SU-DHL-6 (cell line): ENCODE data around the gene NLRP4.

Experiments
- H2AFZ ChIP-seq: fragments of 200-600 bp; sonication (generic); 2 replicates; pipeline ENCODE4 v1.6.1; 2014; ENCODE audit warnings: low read depth, mild to moderate bottlenecking, moderate library complexity, mixed read lengths, antibody characterized with exemption, low read length; ENCODE audit not compliant: severe bottlenecking
- H3F3A ChIP-seq: fragments of 200-600 bp; shearing (Covaris generic); 2 replicates; pipeline ENCODE4 v1.6.0; 2016; ENCODE audit warnings: antibody characterized with exemption, mild to moderate bottlenecking; ENCODE audit not compliant: insufficient read depth
- H3K27ac ChIP-seq: fragments of 200-600 bp; sonication (generic); 2 replicates; pipeline ENCODE4 v1.5.1; 2016; ENCODE audit warnings: low read depth, mild to moderate bottlenecking, low read length, moderate library complexity, mixed read lengths
- H3K27me3 ChIP-seq: fragments of 200-600 bp; sonication (generic), shearing (Covaris generic); 2 replicates; pipeline ENCODE4 v1.6.0; 2014; ENCODE audit warnings: mild to moderate bottlenecking, low read length
- H3K36me3 ChIP-seq: fragments of 200-600 bp; sonication (generic); 2 replicates; pipeline ENCODE4 v1.6.1; 2014; ENCODE audit warnings: mild to moderate bottlenecking, low read length, mixed read lengths
- H3K4me2 ChIP-seq: fragments of 300-600, 200-600 bp; shearing (Covaris generic), sonication (generic); 2 replicates; pipeline ENCODE4 v1.6.0; 2014; ENCODE audit warnings: low read length, low read depth, mild to moderate bottlenecking; ENCODE audit not compliant: poor library complexity, severe bottlenecking
- H3K4me3 ChIP-seq: fragments of 200-600 bp; sonication (generic); 2 replicates; pipeline ENCODE4 v1.5.1; 2014; ENCODE audit warnings: antibody characterized with exemption, low read length, mild to moderate bottlenecking, mixed read lengths; ENCODE audit not compliant: insufficient read depth, poor library complexity, severe bottlenecking
- H3K79me2 ChIP-seq: fragments of 200-600 bp; sonication (generic); 2 replicates; pipeline ENCODE4 v1.6.1; 2014; ENCODE audit warnings: mild to moderate bottlenecking, low read length, moderate library complexity; ENCODE audit not compliant: insufficient read depth
- H3K9ac ChIP-seq: fragments of 200-600 bp; sonication (generic); 2 replicates; pipeline ENCODE4 v1.7.0; 2014; ENCODE audit warnings: mild to moderate bottlenecking, low read length
- H3K9me2 ChIP-seq: fragments of 200-600 bp; sonication (generic); replicated peaks from 2 replicates; pipeline ENCODE4 v1.6.1; 2014; ENCODE audit warnings: low read length; ENCODE audit not compliant: insufficient read depth
- H3K9me3 ChIP-seq: fragments of 200-600 bp; sonication (generic); 2 replicates; pipeline ENCODE4 v1.6.1; 2014; ENCODE audit warnings: low read length, mixed read lengths; ENCODE audit not compliant: insufficient read depth
- H4K20me1 ChIP-seq: fragments of 200-600 bp; sonication (generic); 2 replicates; pipeline ENCODE4 v1.6.1; 2014; ENCODE audit warnings: low read depth, mild to moderate bottlenecking, antibody characterized with exemption, low read length, moderate library complexity, mixed read lengths
- EZH2phosphoT487 ChIP-seq: fragments of 200-600 bp; sonication (generic), shearing (Covaris generic); conservative IDR thresholded peaks from 2 replicates; pipeline ENCODE4 v1.6.1; 2018; ENCODE audit warnings: mild to moderate bottlenecking, antibody characterized with exemption, low read length, moderate library complexity, mixed read lengths
- TF ChIP-seq, protein P1 (sequence below): fragments of 200-600 bp; sonication (generic); IDR thresholded peaks from one replicate; pipeline ENCODE4 v1.5.1; 2017; ENCODE audit warnings: antibody characterized with exemption, mild to moderate bottlenecking, low read length, moderate library complexity; ENCODE audit not compliant: insufficient read depth, poor library complexity, severe bottlenecking

Gene NLRP4

DNA sequence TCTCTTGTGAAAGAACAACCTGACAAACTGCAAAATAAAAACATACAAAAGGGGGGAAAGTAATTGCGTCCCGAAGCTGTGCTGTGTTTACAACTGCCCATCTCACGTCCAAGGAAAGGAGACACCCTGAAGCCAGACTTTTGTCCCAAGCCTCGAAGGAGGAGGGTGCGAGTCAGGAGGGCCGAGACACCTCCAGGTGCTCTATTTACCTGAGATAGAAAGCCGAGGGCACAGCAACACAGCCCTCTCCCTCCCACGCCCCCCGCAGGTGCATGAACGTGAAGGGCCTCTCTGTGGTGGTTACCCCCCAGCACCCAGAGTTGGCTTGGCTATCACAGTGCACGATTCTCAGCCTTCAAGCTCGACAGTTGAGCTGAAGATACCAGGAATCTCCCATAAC, 62.6 kb downstream of the NLRP4 start:
- H3K9me3 ChIP-seq: no peaks in the 10 kb centered on the region
- H3F3A ChIP-seq: no peaks in the 10 kb centered on the region
- no peak for TF ChIP-seq EZH2phosphoT487
- TF ChIP-seq, protein P1, sequence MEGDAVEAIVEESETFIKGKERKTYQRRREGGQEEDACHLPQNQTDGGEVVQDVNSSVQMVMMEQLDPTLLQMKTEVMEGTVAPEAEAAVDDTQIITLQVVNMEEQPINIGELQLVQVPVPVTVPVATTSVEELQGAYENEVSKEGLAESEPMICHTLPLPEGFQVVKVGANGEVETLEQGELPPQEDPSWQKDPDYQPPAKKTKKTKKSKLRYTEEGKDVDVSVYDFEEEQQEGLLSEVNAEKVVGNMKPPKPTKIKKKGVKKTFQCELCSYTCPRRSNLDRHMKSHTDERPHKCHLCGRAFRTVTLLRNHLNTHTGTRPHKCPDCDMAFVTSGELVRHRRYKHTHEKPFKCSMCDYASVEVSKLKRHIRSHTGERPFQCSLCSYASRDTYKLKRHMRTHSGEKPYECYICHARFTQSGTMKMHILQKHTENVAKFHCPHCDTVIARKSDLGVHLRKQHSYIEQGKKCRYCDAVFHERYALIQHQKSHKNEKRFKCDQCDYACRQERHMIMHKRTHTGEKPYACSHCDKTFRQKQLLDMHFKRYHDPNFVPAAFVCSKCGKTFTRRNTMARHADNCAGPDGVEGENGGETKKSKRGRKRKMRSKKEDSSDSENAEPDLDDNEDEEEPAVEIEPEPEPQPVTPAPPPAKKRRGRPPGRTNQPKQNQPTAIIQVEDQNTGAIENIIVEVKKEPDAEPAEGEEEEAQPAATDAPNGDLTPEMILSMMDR: no peak
- H3K9me2 ChIP-seq: no peaks in the 10 kb centered on the region
- H3K27me3 ChIP-seq: no peaks in the 10 kb centered on the region
- H3K4me2 ChIP-seq: no peak overlapping the region
- no peak overlapping the region for H3K27ac ChIP-seq
- no peaks in the 10 kb centered on the region for H4K20me1 ChIP-seq
- H3K9ac ChIP-seq: no peak overlapping the region
- H2AFZ ChIP-seq: no peak overlapping the region
- H3K36me3 ChIP-seq: no peaks in the 10 kb centered on the region
- H3K79me2 ChIP-seq: no peaks in the 10 kb centered on the region
- no peak overlapping the region for H3K4me3 ChIP-seq

DNA sequence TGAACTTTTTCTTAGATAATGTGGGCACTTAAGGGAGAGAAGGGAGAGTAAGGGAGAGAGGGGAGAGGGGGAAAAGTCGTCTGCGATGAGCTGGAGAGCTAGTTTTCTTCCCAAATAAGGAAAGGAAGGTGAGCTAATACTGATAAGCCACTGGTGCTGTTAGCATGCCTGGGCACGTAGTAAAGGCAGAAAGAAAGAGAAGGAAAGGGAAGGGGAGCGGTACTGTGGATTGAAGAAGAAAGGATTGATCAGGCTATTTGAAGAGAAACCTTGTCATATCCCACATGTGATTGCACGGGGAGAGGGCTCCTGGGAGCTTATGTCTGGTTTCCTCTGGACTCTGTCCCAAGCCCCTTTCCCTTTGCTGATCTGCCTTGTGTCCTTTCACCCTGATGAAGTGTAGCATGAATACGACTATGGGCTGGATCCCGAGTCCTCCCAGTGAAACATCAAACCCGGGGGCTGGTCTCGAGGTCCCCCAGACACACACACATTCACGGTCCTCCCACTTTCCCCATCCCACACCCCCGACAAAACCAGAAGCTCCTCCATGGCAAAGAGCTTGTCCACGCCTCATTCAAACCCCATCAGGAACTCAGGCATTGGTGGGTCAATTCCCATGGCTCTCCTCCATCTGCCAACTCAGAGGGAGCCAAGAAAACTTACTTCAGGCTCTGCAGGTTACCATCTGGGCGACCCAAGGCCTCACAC, 65.2 kb downstream of the NLRP4 start:
- Histone ChIP-seq H3K27ac (no peak overlapping the region), H3K9ac (no peak overlapping the region), H2AFZ (no peak overlapping the region), H3K9me2 (no peaks in the 10 kb centered on the region), H3K79me2 (no peaks in the 10 kb centered on the region), H3K4me2 (no peak overlapping the region), H3K27me3 (no peaks in the 10 kb centered on the region), H3F3A (no peaks in the 10 kb centered on the region), H4K20me1 (no peaks in the 10 kb centered on the region), H3K9me3 (no peaks in the 10 kb centered on the region), H3K36me3 (no peaks in the 10 kb centered on the region), H3K4me3 (no peak overlapping the region)
- TF ChIP-seq, protein P1: no peak
- TF ChIP-seq EZH2phosphoT487: no peak

DNA sequence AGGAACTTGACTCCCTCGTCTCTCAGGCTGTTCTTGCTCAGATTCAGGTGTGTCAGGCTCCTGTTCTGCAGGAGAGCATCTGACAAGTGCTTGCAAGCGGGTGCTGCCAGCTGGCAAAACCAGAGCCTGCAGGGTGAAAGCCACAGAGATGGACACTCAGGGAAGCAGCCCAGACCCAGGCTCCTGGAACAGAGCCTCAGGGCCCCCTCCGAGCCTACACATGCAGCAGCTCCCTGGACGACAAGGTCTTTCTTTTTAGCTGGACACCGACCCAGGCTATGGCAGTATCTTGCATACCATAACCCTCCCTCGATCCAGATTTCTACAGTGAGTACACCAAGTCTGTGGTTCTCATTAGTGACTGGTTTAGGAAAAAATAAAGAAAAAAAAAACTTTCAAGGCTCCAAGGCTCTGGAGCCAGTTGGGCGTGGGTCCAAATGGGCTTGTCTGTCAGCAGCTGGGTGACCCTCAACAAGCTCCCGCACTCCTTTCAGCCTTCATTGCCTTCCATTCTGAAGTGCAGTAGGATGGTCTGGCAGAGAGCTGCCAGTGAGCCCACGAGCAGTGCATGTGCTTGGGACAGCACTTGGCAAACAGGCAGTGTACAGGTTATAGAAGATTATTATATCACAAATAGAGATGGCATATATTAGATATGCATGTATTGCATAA, 65.9 kb downstream of the NLRP4 start:
- no peak overlapping the region for H3K27ac ChIP-seq
- no peaks in the 10 kb centered on the region for H4K20me1 ChIP-seq
- no peaks in the 10 kb centered on the region for H3F3A ChIP-seq
- no peaks in the 10 kb centered on the region for H3K79me2 ChIP-seq
- no peaks in the 10 kb centered on the region for H3K27me3 ChIP-seq
- H3K36me3 ChIP-seq: no peaks in the 10 kb centered on the region
- no peak for TF ChIP-seq EZH2phosphoT487
- TF ChIP-seq, protein P1: no peak
- H3K9me2 ChIP-seq: no peaks in the 10 kb centered on the region
- no peak overlapping the region for H3K4me3 ChIP-seq
- H3K9me3 ChIP-seq: no peaks in the 10 kb centered on the region
- H3K4me2 ChIP-seq: no peak overlapping the region
- H2AFZ ChIP-seq: no peak overlapping the region
- no peak overlapping the region for H3K9ac ChIP-seq
